Measurements from ENCODE around the gene SLC39A9. TPM values are rescaled to one million over a fixed set of nuclear protein-coding genes. Genes with fewer than 3 reads are reported as not detected.

Gene SLC39A9
- total and polyA plus RNA-seq, 10 of the 15 experiments (the other 5 are each of a cell fraction or from before 2014, with no cell fraction given), result 19.9 to 109 (median 46.9) TPM

- Histone ChIP-seq H2AFZ (ENCODE audit: control insufficient read depth, low read depth, low read length) (no peak within 1 kb of the TSS), H3K27me3 (replicated peaks in 1 of 2; ENCODE audit: control insufficient read depth in 2 of 2, insufficient read depth in 2 of 2, low read length in 1 of 2) (peaks cover 9 to 14% of the 10 kb centered on the region in 2 experiments; a peak in 3 of 4 replicates), H3K4me1 (ENCODE audit: control insufficient read depth, insufficient read depth, low read length) (peaks cover 10% of the 10 kb centered on the region), H3K4me3 (no peak within 1 kb of the TSS), H3K9me3 (replicated peaks; ENCODE audit: control insufficient read depth, insufficient read depth, low read length) (no peaks in the 10 kb centered on the region), H3K36me3 (ENCODE audit: control insufficient read depth in 2 of 2, insufficient read depth in 2 of 2, low read length in 1 of 2) (no peaks in the 10 kb centered on the region), H3K79me2 (ENCODE audit: control insufficient read depth, insufficient read depth, low read length) (no peaks in the 10 kb centered on the region), H3K4me2 (ENCODE audit: control insufficient read depth, insufficient read depth) (peak within 1 kb of the TSS; percentile 36; the same call in 1 of the 2 replicates), H3K9ac (ENCODE audit: control insufficient read depth, insufficient read depth, low read length) (no peak within 1 kb of the TSS), H4K20me1 (ENCODE audit: control insufficient read depth, insufficient read depth) (no peaks in the 10 kb centered on the region), H3K27ac (ENCODE audit: control insufficient read depth, insufficient read depth) (no peak within 1 kb of the TSS)
- SMC1A ChIA-PET (ENCODE audit: uncharacterized antibody, unreplicated experiment), result no interaction called here
- CTCF ChIA-PET, result no interaction called here
- peak; percentile 48 for TF ChIP-seq HDAC6 (IDR thresholded peaks at IDR 0.05; ENCODE audit: unreplicated experiment)
- TF ChIP-seq, protein P1, sequence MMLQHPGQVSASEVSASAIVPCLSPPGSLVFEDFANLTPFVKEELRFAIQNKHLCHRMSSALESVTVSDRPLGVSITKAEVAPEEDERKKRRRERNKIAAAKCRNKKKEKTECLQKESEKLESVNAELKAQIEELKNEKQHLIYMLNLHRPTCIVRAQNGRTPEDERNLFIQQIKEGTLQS (IDR thresholded peaks at IDR 0.05; ENCODE audit: borderline replicate concordance, extremely low read depth, low read depth, low read length), result no peak
- no peak for TF ChIP-seq EGR1 (IDR thresholded peaks at IDR 0.05; ENCODE audit: borderline replicate concordance in 1 of 2, low read depth in 2 of 2, low read length in 2 of 2)
- no TSS peak for BruUV-seq (replicated peaks)
- POLR2A ChIA-PET, result no interaction called here
- intact Hi-C loops (cut with micrococcal nuclease; ENCODE audit: unreplicated experiment), result no loop called here
- FAIRE-seq, result no peak
- in situ Hi-C loops (cut with MboI), result no loop called here
- DNase-seq (ENCODE audit: low read depth, low spot score), result no peak
- ATAC-seq, result no peak
- WGBS (ENCODE audit: insufficient coverage, insufficient replicate concordance, low lambda C conversion rate, missing lambda C conversion rate), result 22% methylated on average over 41 of the region's 86 CpGs
- RAD21 ChIA-PET (ENCODE audit: unreplicated experiment), result no interaction called here
These were observed 86.2 kb downstream of the SLC39A9 start, which contains the start of gene PLEKHD1 for GRCh38 chr14:69484444-69485314. Gene PLEKHD1, plus strand, starts transcription at chr14:69484728. Its CDS starts 238 bp downstream, at chr14:69484966.

- Histone ChIP-seq H4K20me1 (ENCODE audit: control insufficient read depth, insufficient read depth) (no peaks in the 10 kb centered on the region), H3K9ac (ENCODE audit: control insufficient read depth, insufficient read depth, low read length) (no peak overlapping the region), H3K27me3 (replicated peaks in 1 of 2; ENCODE audit: control insufficient read depth in 2 of 2, insufficient read depth in 2 of 2, low read length in 1 of 2) (peaks cover 9 to 14% of the 10 kb centered on the region in 2 experiments; a peak in 3 of 4 replicates), H3K4me2 (ENCODE audit: control insufficient read depth, insufficient read depth) (no peak overlapping the region), H2AFZ (ENCODE audit: control insufficient read depth, low read depth, low read length) (no peak overlapping the region), H3K4me3 (no peak overlapping the region), H3K36me3 (ENCODE audit: control insufficient read depth in 2 of 2, insufficient read depth in 2 of 2, low read length in 1 of 2) (no peaks in the 10 kb centered on the region), H3K9me3 (replicated peaks; ENCODE audit: control insufficient read depth, insufficient read depth, low read length) (no peaks in the 10 kb centered on the region), H3K4me1 (ENCODE audit: control insufficient read depth, insufficient read depth, low read length) (peaks cover 10% of the 10 kb centered on the region), H3K27ac (ENCODE audit: control insufficient read depth, insufficient read depth) (no peak overlapping the region), H3K79me2 (ENCODE audit: control insufficient read depth, insufficient read depth, low read length) (no peaks in the 10 kb centered on the region)
- no TSS peak for BruUV-seq (replicated peaks)
- intact Hi-C loops (cut with micrococcal nuclease; ENCODE audit: unreplicated experiment), result no loop called here
- WGBS (ENCODE audit: insufficient coverage, insufficient replicate concordance, low lambda C conversion rate, missing lambda C conversion rate), result 64% methylated on average over 11 of the region's 11 CpGs
- ChIA-PET RAD21 (ENCODE audit: unreplicated experiment) (no interaction called here), SMC1A (ENCODE audit: uncharacterized antibody, unreplicated experiment) (no interaction called here), CTCF (no interaction called here), POLR2A (no interaction called here)
- ATAC-seq (no peak), DNase-seq (ENCODE audit: low read depth, low spot score) (no peak), FAIRE-seq (no peak)
- in situ Hi-C loops (cut with MboI), result no loop called here
- TF ChIP-seq ETV6 (conservative IDR thresholded peaks at IDR 0.05 in 1 of 2, IDR thresholded peaks at IDR 0.05 in 1 of 2; ENCODE audit: borderline replicate concordance in 1 of 2, low read depth in 1 of 2) (no peak), EGR1 (IDR thresholded peaks at IDR 0.05; ENCODE audit: borderline replicate concordance in 1 of 2, low read depth in 2 of 2, low read length in 2 of 2) (no peak), ESRRA (IDR thresholded peaks at IDR 0.05; ENCODE audit: low read length) (no peak), TCF3 (IDR thresholded peaks at IDR 0.05; ENCODE audit: borderline replicate concordance, insufficient read depth, low read depth, low read length) (no peak), ZSCAN29 (IDR thresholded peaks at IDR 0.05) (no peak)
- TF ChIP-seq, protein P2, sequence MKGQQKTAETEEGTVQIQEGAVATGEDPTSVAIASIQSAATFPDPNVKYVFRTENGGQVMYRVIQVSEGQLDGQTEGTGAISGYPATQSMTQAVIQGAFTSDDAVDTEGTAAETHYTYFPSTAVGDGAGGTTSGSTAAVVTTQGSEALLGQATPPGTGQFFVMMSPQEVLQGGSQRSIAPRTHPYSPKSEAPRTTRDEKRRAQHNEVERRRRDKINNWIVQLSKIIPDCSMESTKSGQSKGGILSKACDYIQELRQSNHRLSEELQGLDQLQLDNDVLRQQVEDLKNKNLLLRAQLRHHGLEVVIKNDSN (IDR thresholded peaks at IDR 0.05; ENCODE audit: borderline replicate concordance, extremely low read length, insufficient read depth, low read depth, low read length), result no peak
- TF ChIP-seq, protein P3, sequence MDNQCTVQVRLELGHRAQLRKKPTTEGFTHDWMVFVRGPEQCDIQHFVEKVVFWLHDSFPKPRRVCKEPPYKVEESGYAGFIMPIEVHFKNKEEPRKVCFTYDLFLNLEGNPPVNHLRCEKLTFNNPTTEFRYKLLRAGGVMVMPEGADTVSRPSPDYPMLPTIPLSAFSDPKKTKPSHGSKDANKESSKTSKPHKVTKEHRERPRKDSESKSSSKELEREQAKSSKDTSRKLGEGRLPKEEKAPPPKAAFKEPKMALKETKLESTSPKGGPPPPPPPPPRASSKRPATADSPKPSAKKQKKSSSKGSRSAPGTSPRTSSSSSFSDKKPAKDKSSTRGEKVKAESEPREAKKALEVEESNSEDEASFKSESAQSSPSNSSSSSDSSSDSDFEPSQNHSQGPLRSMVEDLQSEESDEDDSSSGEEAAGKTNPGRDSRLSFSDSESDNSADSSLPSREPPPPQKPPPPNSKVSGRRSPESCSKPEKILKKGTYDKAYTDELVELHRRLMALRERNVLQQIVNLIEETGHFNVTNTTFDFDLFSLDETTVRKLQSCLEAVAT (IDR thresholded peaks at IDR 0.05), result no peak
These were observed 86.8 kb downstream of the SLC39A9 start for GRCh38 chr14:69485315-69485660.
